GM12874 (cell line): ENCODE results near the gene ARMH2.

Source experiments
- TF ChIP-seq, protein P1 (sequence below): IDR thresholded peaks from 2 replicates; pipeline ENCODE4 v1.5.1; 2011; ENCODE audit warnings: low read depth, mild to moderate bottlenecking, control low read depth, low read length, moderate library complexity; ENCODE audit not compliant: insufficient read depth

The ARMH2 gene

GRCh38 chr6:24838081-24838480, 39.4 kb upstream of the ARMH2 start:
- TF ChIP-seq, protein P1, sequence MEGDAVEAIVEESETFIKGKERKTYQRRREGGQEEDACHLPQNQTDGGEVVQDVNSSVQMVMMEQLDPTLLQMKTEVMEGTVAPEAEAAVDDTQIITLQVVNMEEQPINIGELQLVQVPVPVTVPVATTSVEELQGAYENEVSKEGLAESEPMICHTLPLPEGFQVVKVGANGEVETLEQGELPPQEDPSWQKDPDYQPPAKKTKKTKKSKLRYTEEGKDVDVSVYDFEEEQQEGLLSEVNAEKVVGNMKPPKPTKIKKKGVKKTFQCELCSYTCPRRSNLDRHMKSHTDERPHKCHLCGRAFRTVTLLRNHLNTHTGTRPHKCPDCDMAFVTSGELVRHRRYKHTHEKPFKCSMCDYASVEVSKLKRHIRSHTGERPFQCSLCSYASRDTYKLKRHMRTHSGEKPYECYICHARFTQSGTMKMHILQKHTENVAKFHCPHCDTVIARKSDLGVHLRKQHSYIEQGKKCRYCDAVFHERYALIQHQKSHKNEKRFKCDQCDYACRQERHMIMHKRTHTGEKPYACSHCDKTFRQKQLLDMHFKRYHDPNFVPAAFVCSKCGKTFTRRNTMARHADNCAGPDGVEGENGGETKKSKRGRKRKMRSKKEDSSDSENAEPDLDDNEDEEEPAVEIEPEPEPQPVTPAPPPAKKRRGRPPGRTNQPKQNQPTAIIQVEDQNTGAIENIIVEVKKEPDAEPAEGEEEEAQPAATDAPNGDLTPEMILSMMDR: no peak

DNA sequence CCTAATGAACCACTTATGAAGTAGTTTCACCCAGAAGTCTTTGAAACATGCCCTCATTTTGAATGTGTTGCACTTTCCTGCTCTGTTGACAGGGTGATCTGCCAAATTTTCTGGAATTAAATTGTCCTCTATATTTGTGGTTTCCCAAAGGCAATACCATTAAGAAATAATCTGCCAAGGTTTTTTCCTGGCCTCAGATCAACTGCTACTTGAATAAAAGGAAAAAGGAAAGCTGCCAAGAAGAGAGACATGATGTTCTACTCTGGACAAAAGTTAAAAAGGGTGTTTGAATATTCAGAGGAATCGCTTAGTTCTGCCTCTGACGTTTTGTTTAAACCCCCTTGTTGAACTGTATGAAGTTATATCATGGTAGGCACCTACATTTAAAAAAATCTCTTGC, 37.4 kb upstream of the ARMH2 start:
- TF ChIP-seq, protein P1: no peak

GRCh38 chr6:24833711-24834386, 35.1 kb upstream of the ARMH2 start:
- TF ChIP-seq, protein P1: no peak

GRCh38 chr6:24832794-24833193, 34.1 kb upstream of the ARMH2 start:
- TF ChIP-seq, protein P1: no peak

DNA sequence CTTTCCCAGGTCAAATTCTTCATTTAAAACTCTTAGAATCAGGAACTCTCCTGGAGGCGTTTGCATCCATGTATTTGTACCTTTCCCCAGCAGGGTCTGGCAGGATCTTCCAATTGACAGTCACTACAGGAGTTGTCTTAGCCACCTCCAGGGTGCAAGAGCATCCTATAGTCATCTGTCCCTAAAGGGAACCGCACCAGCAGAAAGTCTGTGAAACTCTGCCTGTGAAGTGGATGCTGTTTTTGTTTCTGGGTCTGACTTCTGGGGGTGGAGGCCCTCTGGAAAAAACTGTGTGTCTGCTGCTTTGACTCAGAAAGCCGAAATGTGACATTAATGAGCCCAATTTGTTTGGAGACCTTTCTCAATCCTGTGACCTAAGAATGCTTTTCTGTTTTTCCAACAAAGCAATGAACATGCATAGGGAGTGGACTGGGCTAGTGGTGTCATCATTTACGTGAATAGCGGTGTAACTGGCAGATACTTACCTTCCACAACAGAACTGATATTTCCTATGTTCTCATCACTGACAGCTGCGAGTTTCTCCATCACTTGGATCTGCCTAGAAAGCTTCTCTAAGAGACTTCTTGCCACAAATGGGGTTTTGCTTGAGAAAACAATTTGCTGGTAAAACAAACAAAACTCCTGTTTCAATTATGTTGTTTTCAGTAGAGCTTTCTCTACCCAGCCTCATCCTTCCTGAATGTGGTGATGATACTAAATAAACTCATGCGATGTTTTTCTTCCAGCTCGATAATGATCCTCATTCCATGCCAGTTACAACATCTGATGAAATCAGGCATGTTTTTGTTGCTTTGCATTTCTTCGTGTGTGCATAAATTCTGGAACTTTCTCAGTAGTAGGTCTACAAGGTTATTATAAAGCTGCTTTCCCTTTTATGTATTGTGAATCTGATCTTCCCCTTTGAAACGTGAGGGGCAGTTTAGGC, 33.3 kb upstream of the ARMH2 start:
- TF ChIP-seq, protein P1: no peak

GRCh38 chr6:24829657-24830056, 30.9 kb upstream of the ARMH2 start:
- TF ChIP-seq, protein P1: no peak

DNA sequence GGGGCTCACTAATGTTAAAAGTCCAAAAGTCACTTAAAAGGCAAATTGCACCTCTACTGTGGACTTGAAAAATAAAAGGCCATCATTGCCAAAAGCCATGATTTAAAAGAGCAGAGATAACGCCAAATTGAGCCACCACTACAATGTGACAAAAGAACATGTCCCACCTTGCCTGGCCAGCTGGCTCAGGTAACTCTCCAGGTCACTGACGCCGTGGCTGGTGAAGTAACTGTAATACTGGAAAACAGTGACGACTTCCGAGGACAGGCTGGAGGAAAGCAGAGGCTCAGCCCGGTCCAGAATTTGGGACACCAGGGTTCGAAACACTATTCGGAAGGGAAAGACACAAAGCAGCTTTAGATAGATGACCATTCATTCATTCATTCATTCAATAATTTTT, 29.3 kb upstream of the ARMH2 start:
- TF ChIP-seq, protein P1: no peak
